Myocyte (in vitro differentiated cells): ENCODE results near the gene HSFX2. TPM values are rescaled to one million over a fixed set of nuclear protein-coding genes. Genes with fewer than 3 reads are reported as not detected.
A peak's percentile ranks its signal among the peaks of the same experiment; 100 is the strongest.
"Not testable (repeated sequence)": the region's sequence is repeated elsewhere in the genome, so short reads cannot be mapped to it uniquely, and the experiment has no call there.

Experiments used
- DNase-seq: peaks from one replicate; pipeline ENCODE4 v3.0.0-alpha.2; 2012; ENCODE audit warnings: low read depth
- total RNA-seq: library from RNA; depleted of rRNA; stranded (reverse); fragments of >200 nt; gene quantifications from 2 replicates; pipeline ENCODE4 v1.2.3, GENCODE V29; 2014

Gene HSFX2
- total RNA-seq, 1 donor from 2014 or later, result not detected

- not testable (repeated sequence) for DNase-seq
Measured at GRCh38 chrX:149595943-149596342, 829 bp upstream of the HSFX2 start.

GRCh38 chrX:149590993-149591392 is 4.1 kb downstream of the HSFX2 start:
- not testable (repeated sequence) for DNase-seq

- not testable (repeated sequence) for DNase-seq
Measured at GRCh38 chrX:149587359-149587758, 7.8 kb downstream of the HSFX2 start, which contains the start of gene MAGEA9B. TSS of gene MAGEA9B (minus strand) at chrX:149587459. CDS start at chrX:149583179, 4,280 bp downstream.

- DNase-seq, result not testable (repeated sequence)
Measured at GRCh38 chrX:149585631-149586030, 9.5 kb downstream of the HSFX2 start.

- DNase-seq, result not testable (repeated sequence)
Measured at GRCh38 chrX:149573456-149573855, 21.7 kb downstream of the HSFX2 start.

GRCh38 chrX:149572743-149573142 is 22.4 kb downstream of the HSFX2 start:
- no peak for DNase-seq

GRCh38 chrX:149571770-149572169 is 23.3 kb downstream of the HSFX2 start:
- no peak for DNase-seq

GRCh38 chrX:149570668-149571067 is 24.4 kb downstream of the HSFX2 start:
- no peak for DNase-seq

- no peak for DNase-seq
Measured at GRCh38 chrX:149569770-149570169, 25.3 kb downstream of the HSFX2 start.

GRCh38 chrX:149568701-149569296 is 26.3 kb downstream of the HSFX2 start:
- DNase-seq, result peak; percentile 16

- DNase-seq, result no peak
Measured at GRCh38 chrX:149567621-149568417, 27.3 kb downstream of the HSFX2 start.

- DNase-seq, result no peak
Measured at GRCh38 chrX:149563359-149563758, 31.8 kb downstream of the HSFX2 start.

GRCh38 chrX:149555251-149555650 is 39.9 kb downstream of the HSFX2 start:
- not testable (repeated sequence) for DNase-seq

- DNase-seq, result not testable (repeated sequence)
Measured at GRCh38 chrX:149551939-149552248, 43.2 kb downstream of the HSFX2 start.

- DNase-seq, result not testable (repeated sequence)
Measured at GRCh38 chrX:149551245-149551938, 43.7 kb downstream of the HSFX2 start.

GRCh38 chrX:149550454-149550853 is 44.7 kb downstream of the HSFX2 start:
- not testable (repeated sequence) for DNase-seq

- DNase-seq, result not testable (repeated sequence)
Measured at GRCh38 chrX:149549701-149550100, 45.4 kb downstream of the HSFX2 start, which contains the start of gene HSFX3. TSS of gene HSFX3 (minus strand) at chrX:149549924. CDS start at chrX:149549852, 72 bp downstream.

GRCh38 chrX:149547782-149548181 is 47.3 kb downstream of the HSFX2 start:
- not testable (repeated sequence) for DNase-seq

- DNase-seq, result not testable (repeated sequence)
Measured at GRCh38 chrX:149546962-149547361, 48.2 kb downstream of the HSFX2 start.

GRCh38 chrX:149545545-149546543 is 49.3 kb downstream of the HSFX2 start:
- not testable (repeated sequence) for DNase-seq
